Measurements from ENCODE around the gene MACROD2. TPM values are rescaled to one million over a fixed set of nuclear protein-coding genes. Genes with fewer than 3 reads are reported as not detected.

MACROD2 gene
- total and polyA plus RNA-seq, 8 donors = 0.78 to 31.3 (median 10.9) TPM; not detected in 1

GRCh38 chr20:15336011-15336410 lies 1340.7 kb downstream of the MACROD2 start:
- no peak for TF ChIP-seq POLR2A (IDR thresholded peaks at IDR 0.05)
- TF ChIP-seq CTCF (IDR thresholded peaks at IDR 0.05) = no peak
- TF ChIP-seq POLR2AphosphoS5 (IDR thresholded peaks at IDR 0.05) = no peak
- TF ChIP-seq EP300 (IDR thresholded peaks at IDR 0.05) = no peak
- DNase-seq = no peak
- Histone ChIP-seq H3K4me3 (no peak overlapping the region), H3K27me3 (no peaks in the 10 kb centered on the region), H3K27ac (no peak overlapping the region), H3K9me3 (no peaks in the 10 kb centered on the region), H3K4me1 (no peaks in the 10 kb centered on the region), H3K36me3 (no peaks in the 10 kb centered on the region)
- 70 to 82% (median 77%) methylated on average over 2 of the region's 2 CpGs for WGBS, 5 donors
- intact Hi-C loops (cut with DNase I; ENCODE audit: low total_unique reads) = no loop called here

DNA sequence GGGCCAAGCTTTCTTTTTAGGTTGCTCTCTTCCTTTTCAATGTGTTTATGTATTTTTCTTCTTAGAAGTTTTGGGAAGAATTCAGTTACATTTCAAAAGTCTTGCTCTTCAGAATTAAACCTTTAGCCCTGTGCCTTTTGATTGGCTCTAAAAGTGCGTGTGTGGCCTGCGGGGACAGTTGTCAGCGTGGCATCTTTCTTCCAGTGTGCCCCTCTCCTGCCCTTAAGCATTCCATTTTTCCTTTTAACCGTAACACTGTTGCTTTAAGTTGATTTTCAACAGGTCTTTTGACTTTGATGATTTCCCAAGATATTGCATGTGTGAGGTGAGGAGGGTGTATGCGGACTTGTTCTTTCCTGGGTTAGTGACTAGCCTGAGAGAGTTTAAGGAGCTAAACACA lies 1341.2 kb downstream of the MACROD2 start:
- no peaks in the 10 kb centered on the region for H3K27me3 ChIP-seq
- no peaks in the 10 kb centered on the region for H3K9me3 ChIP-seq
- H3K4me1 ChIP-seq = no peaks in the 10 kb centered on the region
- WGBS, 5 donors = 86 to 97% (median 96%) methylated on average over 5 of the region's 5 CpGs
- no peak for DNase-seq
- no peaks in the 10 kb centered on the region for H3K36me3 ChIP-seq
- no peak overlapping the region for H3K27ac ChIP-seq
- H3K4me3 ChIP-seq = no peak overlapping the region
- TF ChIP-seq EP300 (IDR thresholded peaks at IDR 0.05) (no peak), POLR2AphosphoS5 (IDR thresholded peaks at IDR 0.05) (no peak), CTCF (IDR thresholded peaks at IDR 0.05) (no peak), POLR2A (IDR thresholded peaks at IDR 0.05) (no peak)
- intact Hi-C loops (cut with DNase I; ENCODE audit: low total_unique reads) = no loop called here

GRCh38 chr20:15339264-15339663 lies 1343.9 kb downstream of the MACROD2 start:
- no peak for DNase-seq
- Histone ChIP-seq H3K27ac (no peak overlapping the region), H3K27me3 (no peaks in the 10 kb centered on the region), H3K4me3 (no peak overlapping the region), H3K4me1 (no peaks in the 10 kb centered on the region), H3K9me3 (no peaks in the 10 kb centered on the region), H3K36me3 (no peaks in the 10 kb centered on the region)
- TF ChIP-seq POLR2AphosphoS5 (IDR thresholded peaks at IDR 0.05) = no peak
- no peak for TF ChIP-seq POLR2A (IDR thresholded peaks at IDR 0.05)
- TF ChIP-seq CTCF (IDR thresholded peaks at IDR 0.05) = no peak
- no peak for TF ChIP-seq EP300 (IDR thresholded peaks at IDR 0.05)
- WGBS, 5 donors = 64 to 85% (median 69%) methylated on average over 3 of the region's 3 CpGs
- intact Hi-C loops (cut with DNase I; ENCODE audit: low total_unique reads) = no loop called here

DNA sequence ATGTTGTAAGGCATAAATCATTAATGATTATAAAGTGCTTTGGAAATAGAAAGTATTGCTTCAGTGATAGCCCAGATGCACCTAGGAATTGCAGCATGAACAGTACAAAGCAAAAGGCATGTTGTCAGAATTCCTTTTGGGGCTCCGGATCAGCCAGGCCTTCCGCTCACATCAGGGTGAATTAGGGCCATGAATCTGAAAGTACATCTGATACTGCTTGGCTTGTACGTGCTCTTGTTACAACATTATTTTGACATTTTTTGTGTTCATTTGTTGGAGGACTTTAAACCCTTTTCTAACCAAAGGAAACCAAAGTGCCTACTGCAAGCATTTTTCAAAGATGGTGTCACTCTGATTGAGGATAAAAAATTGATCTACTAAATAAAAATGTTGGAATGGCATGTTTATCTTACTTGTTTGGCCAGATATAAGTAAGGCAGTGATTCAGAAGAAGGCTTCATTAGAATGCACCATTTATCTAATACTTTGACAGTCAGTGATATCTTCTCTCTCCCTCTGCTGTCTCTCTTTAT lies 1347.7 kb downstream of the MACROD2 start:
- Histone ChIP-seq H3K27ac (no peak overlapping the region), H3K4me3 (no peak overlapping the region), H3K9me3 (no peaks in the 10 kb centered on the region), H3K36me3 (no peaks in the 10 kb centered on the region), H3K4me1 (no peaks in the 10 kb centered on the region), H3K27me3 (no peaks in the 10 kb centered on the region)
- intact Hi-C loops (cut with DNase I; ENCODE audit: low total_unique reads) = no loop called here
- 69 to 84% (median 78%) methylated on average over 3 of the region's 3 CpGs for WGBS, 5 donors
- TF ChIP-seq POLR2A (IDR thresholded peaks at IDR 0.05) = no peak
- TF ChIP-seq EP300 (IDR thresholded peaks at IDR 0.05) = no peak
- no peak for TF ChIP-seq CTCF (IDR thresholded peaks at IDR 0.05)
- no peak for TF ChIP-seq POLR2AphosphoS5 (IDR thresholded peaks at IDR 0.05)
- DNase-seq = no peak
